Coronary artery (tissue), 2 donors: ENCODE results near the gene ARL2.
"Not testable (repeated sequence)": the region's sequence is repeated elsewhere in the genome, so short reads cannot be mapped to it uniquely, and the experiment has no call there.

Source experiments
- DNase-seq: peaks from one replicate; pipeline ENCODE4 v3.0.0-alpha.2; 2017; ENCODE audit warnings: low spot score
- H3K27ac ChIP-seq, 2 donors: fragments of 200-600 bp; sonication (generic); one replicate each; pipeline ENCODE4 v1.5.1; 2016 to 2019
- H3K4me3 ChIP-seq: fragments of 200-600 bp; sonication (generic); 2 replicates; pipeline ENCODE4 v1.5.1; 2016; ENCODE audit warnings: mild to moderate bottlenecking, moderate library complexity
- CTCF ChIP-seq: fragments of 200-600 bp; sonication (generic); IDR thresholded peaks from one replicate; pipeline ENCODE4 v1.5.1; 2019; ENCODE audit warnings: antibody characterized with exemption

ARL2 gene

GRCh38 chr11:65021003-65021402, 7.0 kb downstream of the ARL2 start:
- no peak overlapping the region for H3K27ac ChIP-seq
- no peak overlapping the region for H3K4me3 ChIP-seq
- DNase-seq, result no peak
- TF ChIP-seq CTCF, result no peak

GRCh38 chr11:65021509-65021908, 7.5 kb downstream of the ARL2 start:
- DNase-seq, result no peak
- TF ChIP-seq CTCF, result no peak
- Histone ChIP-seq H3K27ac (no peak overlapping the region), H3K4me3 (no peak overlapping the region)

- not testable (repeated sequence) for H3K27ac ChIP-seq, H3K4me3 ChIP-seq, DNase-seq
These were observed 9.5 kb downstream of the ARL2 start for GRCh38 chr11:65023502-65023901.

GRCh38 chr11:65026810-65027209, 12.8 kb downstream of the ARL2 start:
- H3K27ac ChIP-seq, result peak overlapping the region; percentile 74 to 92
- TF ChIP-seq CTCF, result no peak
- H3K4me3 ChIP-seq, result peak overlapping the region; percentile 84
- DNase-seq, result no peak

GRCh38 chr11:65027213-65028067, 13.5 kb downstream of the ARL2 start, which contains the start of gene SNX15:
Gene SNX15 (plus strand): TSS chr11:65027439. CDS start chr11:65027538, 99 bp downstream.
- H3K27ac ChIP-seq, result peak within 1 kb of the TSS; percentile 74 to 92

GRCh38 chr11:65032216-65032615, 18.3 kb downstream of the ARL2 start:
- DNase-seq, result no peak
- H3K4me3 ChIP-seq, result no peak overlapping the region
- no peak overlapping the region for H3K27ac ChIP-seq
- TF ChIP-seq CTCF, result no peak

More at GRCh38 chr11:65027213-65028067, 13.5 kb downstream of the ARL2 start, which contains the start of gene SNX15:
- peak within 1 kb of the TSS; percentile 84 for H3K4me3 ChIP-seq
- DNase-seq, result peak; percentile 93
- peak; percentile 70 for TF ChIP-seq CTCF

GRCh38 chr11:65034423-65034822, 20.5 kb downstream of the ARL2 start:
- no peak for TF ChIP-seq CTCF
- Histone ChIP-seq H3K27ac (no peak overlapping the region), H3K4me3 (no peak overlapping the region)
- DNase-seq, result no peak
